H1 (cell line): ENCODE data around the gene ST6GALNAC3. TPM values are rescaled to one million over a fixed set of nuclear protein-coding genes. Genes with fewer than 3 reads are reported as not detected.

ENCODE experiments used
- CTCF ChIA-PET: fragments of 300-600 bp; sonication (Branson Sonifier 250); formaldehyde crosslinking; loops from one replicate; lab custom pipeline; 2021; ENCODE audit not compliant: partially characterized antibody; lab: Charles Lee
- POLR2A ChIA-PET: fragments of 300-600 bp; sonication (Branson Sonifier 250); formaldehyde crosslinking; loops from one replicate; lab custom pipeline; 2021; ENCODE audit warnings: inconsistent platforms; ENCODE audit not compliant: partially characterized antibody; lab: Charles Lee
- DNase-seq, 2 experiments: peaks; one replicate each; pipeline versions ENCODE4 v3.0.0 to v3.0.0-alpha.2; 2010 to 2022; ENCODE audit warnings: low spot score in 2 of 2, low read depth in 1 of 2, mixed read lengths in 1 of 2
- FAIRE-seq: peaks from 2 replicates; lab custom pipeline; 2011; peaks lifted over from hg19 to GRCh38; lab: Jason Lieb, UNC
- H2AFZ ChIP-seq: 2 replicates; pipeline ENCODE4 v1.8.1; 2012; ENCODE audit warnings: low read length, inconsistent platforms
- H2AK5ac ChIP-seq: 2 replicates; pipeline ENCODE4 v1.6.1; 2013; ENCODE audit warnings: low read depth, low read length
- H2BK120ac ChIP-seq: replicated peaks from 2 replicates; pipeline ENCODE3; 2013; ENCODE audit warnings: low read depth, low read length, inconsistent platforms
- H2BK12ac ChIP-seq: 2 replicates; pipeline ENCODE4 v1.6.1; 2013; ENCODE audit warnings: low read depth, low read length
- H2BK15ac ChIP-seq: 2 replicates; pipeline ENCODE4 v1.6.1; 2013; ENCODE audit warnings: low read length
- H2BK20ac ChIP-seq: 2 replicates; pipeline ENCODE4 v1.6.1; 2013; ENCODE audit warnings: low read length
- H2BK5ac ChIP-seq: 2 replicates; pipeline ENCODE4 v1.6.1; 2013; ENCODE audit warnings: low read depth, low read length
- H3K14ac ChIP-seq: 2 replicates; pipeline ENCODE4 v1.6.1; 2013; ENCODE audit warnings: inconsistent platforms; ENCODE audit not compliant: insufficient read length
- H3K18ac ChIP-seq: 2 replicates; pipeline ENCODE4 v1.6.1; 2013; ENCODE audit warnings: low read length; ENCODE audit errors: extremely low read depth
- H3K23ac ChIP-seq: 2 replicates; pipeline ENCODE4 v1.6.1; 2013; ENCODE audit warnings: inconsistent platforms; ENCODE audit not compliant: insufficient read length
- H3K23me2 ChIP-seq: 2 replicates; pipeline ENCODE4 v1.6.1; 2013; ENCODE audit warnings: low read depth, low read length
- H3K27ac ChIP-seq: 2 replicates; pipeline ENCODE4 v1.6.1; 2011; ENCODE audit warnings: low read depth, low read length, inconsistent platforms
- H3K27me3 ChIP-seq, 4 experiments: replicated peaks in 1 of 4; 1 replicate in 1 of 4; 2 replicates in 3 of 4; pipeline versions ENCODE4 v1.6.1 to v1.8.1; 2011 to 2013; ENCODE audit warnings: low read length in 3 of 4, mild to moderate bottlenecking in 3 of 4, inconsistent platforms in 2 of 4, mixed read lengths in 2 of 4, moderate library complexity in 1 of 4; ENCODE audit not compliant: control insufficient read depth in 3 of 4, insufficient read depth in 3 of 4; ENCODE audit errors: extremely low read depth in 1 of 4
- H3K36me3 ChIP-seq, 4 experiments: 2 replicates each; pipeline versions ENCODE4 v1.6.1 to v1.8.1; 2011 to 2013; ENCODE audit warnings: mild to moderate bottlenecking in 4 of 4, low read length in 3 of 4, moderate library complexity in 2 of 4, control low read depth in 1 of 4, inconsistent platforms in 1 of 4; ENCODE audit not compliant: insufficient read depth in 4 of 4, control insufficient read depth in 2 of 4
- H3K4ac ChIP-seq: replicated peaks from 2 replicates; pipeline ENCODE3; 2013; ENCODE audit warnings: low read length, low read depth, mixed read lengths, inconsistent platforms; ENCODE audit not compliant: insufficient read length
- H3K4me1 ChIP-seq, 4 experiments: replicated peaks in 1 of 4; 1 replicate in 1 of 4; 2 replicates in 3 of 4; pipeline versions ENCODE4 v1.6.1 to v1.8.1; 2011 to 2013; ENCODE audit warnings: low read length in 3 of 4, inconsistent platforms in 2 of 4, mixed read lengths in 1 of 4; ENCODE audit not compliant: insufficient read depth in 4 of 4, control insufficient read depth in 3 of 4
- H3K4me2 ChIP-seq, 2 experiments: 2 replicates each; pipeline versions ENCODE4 v1.6.1 to v1.8.1; 2011 to 2013; ENCODE audit warnings: low read depth in 2 of 2, low read length in 2 of 2, control low read depth in 1 of 2, inconsistent platforms in 1 of 2, mild to moderate bottlenecking in 1 of 2; ENCODE audit not compliant: insufficient read depth in 1 of 2
- H3K4me3 ChIP-seq, 4 experiments: fragments of 200-600, 300-600 bp in 1 of 4; sonication (generic), shearing (Covaris generic), sonication (Bioruptor Twin) in 1 of 4; 2 replicates each; pipeline versions ENCODE4 v1.5.1 to v1.8.1; 2011 to 2016; ENCODE audit warnings: low read length in 4 of 4, low read depth in 3 of 4, control low read depth in 2 of 4, inconsistent platforms in 2 of 4, mild to moderate bottlenecking in 2 of 4, mixed read lengths in 1 of 4, moderate library complexity in 1 of 4; ENCODE audit not compliant: insufficient read depth in 2 of 4; ENCODE audit errors: extremely low read depth in 1 of 4
- H3K56ac ChIP-seq: replicated peaks from 2 replicates; pipeline ENCODE3; 2013; ENCODE audit warnings: low read depth, mild to moderate bottlenecking, mixed read lengths, low read length, inconsistent platforms; ENCODE audit not compliant: insufficient read length
- H3K79me1 ChIP-seq: 2 replicates; pipeline ENCODE4 v1.6.1; 2013; ENCODE audit warnings: low read depth, low read length, control low read depth
- H3K79me2 ChIP-seq, 2 experiments: 2 replicates each; pipeline versions ENCODE4 v1.6.1 to v1.8.1; 2012 to 2013; ENCODE audit warnings: low read length in 2 of 2, mild to moderate bottlenecking in 2 of 2, inconsistent platforms in 1 of 2; ENCODE audit not compliant: insufficient read depth in 2 of 2, control insufficient read depth in 1 of 2
- H3K9ac ChIP-seq, 4 experiments: replicated peaks in 1 of 4; 1 replicate in 1 of 4; 2 replicates in 3 of 4; pipeline versions ENCODE4 v1.6.1 to v1.8.1; 2011 to 2013; ENCODE audit warnings: low read depth in 3 of 4, low read length in 3 of 4, control low read depth in 2 of 4, mild to moderate bottlenecking in 2 of 4, moderate library complexity in 2 of 4, inconsistent platforms in 1 of 4; ENCODE audit errors: extremely low read depth in 1 of 4
- H3K9me3 ChIP-seq, 2 experiments: 2 replicates each; pipeline versions ENCODE4 v1.6.1 to v1.8.1; 2012 to 2013; ENCODE audit warnings: mild to moderate bottlenecking in 2 of 2, moderate library complexity in 2 of 2, control low read depth in 1 of 2, inconsistent platforms in 1 of 2, low read depth in 1 of 2, low read length in 1 of 2, mixed read lengths in 1 of 2; ENCODE audit not compliant: insufficient read depth in 2 of 2
- H4K20me1 ChIP-seq, 2 experiments: replicated peaks in 1 of 2; 2 replicates each; pipeline versions ENCODE3 to v1.8.1; 2011 to 2013; ENCODE audit warnings: inconsistent platforms in 2 of 2, low read length in 2 of 2, mild to moderate bottlenecking in 1 of 2; ENCODE audit not compliant: insufficient read depth in 2 of 2, control insufficient read depth in 1 of 2
- H4K5ac ChIP-seq: 2 replicates; pipeline ENCODE4 v1.6.1; 2013; ENCODE audit warnings: low read length, low read depth, mixed read lengths, inconsistent platforms; ENCODE audit not compliant: insufficient read length
- H4K8ac ChIP-seq: 2 replicates; pipeline ENCODE4 v1.8.0; 2013; ENCODE audit warnings: mild to moderate bottlenecking, moderate library complexity, low read length, inconsistent platforms; ENCODE audit not compliant: insufficient read depth; ENCODE audit errors: extremely low read depth
- H4K91ac ChIP-seq: replicated peaks from 2 replicates; pipeline ENCODE3; 2013; ENCODE audit warnings: low read length, mixed read lengths, inconsistent platforms; ENCODE audit not compliant: insufficient read length
- CREB1 ChIP-seq: IDR thresholded peaks from 2 replicates; pipeline ENCODE4 v1.6.1; 2012; ENCODE audit warnings: inconsistent platforms
- CTBP2 ChIP-seq: IDR thresholded peaks from 2 replicates; pipeline ENCODE4 v1.7.0; 2011; ENCODE audit warnings: borderline replicate concordance, mild to moderate bottlenecking, moderate library complexity, mixed read lengths, low read length; ENCODE audit not compliant: insufficient read depth, insufficient read length
- E2F6 ChIP-seq: IDR thresholded peaks from 2 replicates; pipeline ENCODE4 v1.6.1; 2012; ENCODE audit warnings: inconsistent platforms
- EGR1 ChIP-seq: IDR thresholded peaks from 2 replicates; pipeline ENCODE4 v1.6.1; 2011; ENCODE audit warnings: low read depth, low read length, borderline replicate concordance
- FOSL1 ChIP-seq: IDR thresholded peaks from 2 replicates; pipeline ENCODE4 v1.6.1; 2011; ENCODE audit warnings: mild to moderate bottlenecking, low read depth, low read length, moderate library complexity; ENCODE audit not compliant: insufficient read depth
- HDAC2 ChIP-seq, 2 experiments: fragments of 300-600 bp in 1 of 2; sonication (generic) in 1 of 2; IDR thresholded peaks; 2 replicates each; pipeline ENCODE4 v1.6.1; 2011 to 2012; ENCODE audit warnings: low read depth in 2 of 2, low read length in 2 of 2, mild to moderate bottlenecking in 2 of 2, moderate library complexity in 2 of 2, borderline replicate concordance in 1 of 2, inconsistent platforms in 1 of 2
- KDM5A ChIP-seq: fragments of 200-600 bp; IDR thresholded peaks from 2 replicates; pipeline ENCODE4 v1.7.1; 2012; ENCODE audit warnings: mild to moderate bottlenecking, low read length, inconsistent platforms, mixed read lengths
- RXRA ChIP-seq: IDR thresholded peaks from 2 replicates; pipeline ENCODE4 v1.6.1; 2011; ENCODE audit warnings: low read depth, mild to moderate bottlenecking, low read length, moderate library complexity; ENCODE audit not compliant: insufficient read depth
- SP4 ChIP-seq: IDR thresholded peaks from 2 replicates; pipeline ENCODE4 v1.6.1; 2012; ENCODE audit warnings: low read length, inconsistent platforms
- WGBS, 2 experiments: shearing (Covaris generic) in 1 of 2; methylation state at CpG; one replicate each; pipeline versions ENCODE4 v1.1.6 to v1.1.7; 2013 to 2015; ENCODE audit warnings: low lambda C conversion rate in 2 of 2, mixed read lengths in 2 of 2, inconsistent platforms in 1 of 2, low coverage in 1 of 2, missing lambda C conversion rate in 1 of 2; ENCODE audit not compliant: insufficient replicate concordance in 2 of 2, insufficient coverage in 1 of 2, insufficient read length in 1 of 2; ENCODE audit errors: extremely low coverage in 1 of 2, missing lambda C conversion rate in 1 of 2; 5-methylcytosine and 5-hydroxymethylcytosine counted together
- polyA plus RNA-seq, 7 experiments: library from polyadenylated mRNA; depleted of rRNA in 3 of 7; stranded (reverse) in 5 of 7; unstranded in 2 of 7; fragments of >200 nt in 5 of 7; fragments of 200-250 nt in 2 of 7; gene quantifications; 1 replicate in 5 of 7; 2 replicates in 1 of 7; 4 replicates in 1 of 7; pipeline versions ENCODE4 v1.2.1 to v1.2.3, GENCODE V29; 2011 to 2013; ENCODE audit warnings: missing spikeins in 2 of 7, mixed read lengths in 2 of 7
- total RNA-seq: library from RNA; stranded (reverse); fragmentation: NEBNext Ultra II Directional; extraction: Animal tissue kit (Norgen Biotek cat#: 25700); gene quantifications from 2 replicates; pipeline ENCODE4 v1.2.1, GENCODE V29; 2021
- TF ChIP-seq, protein P1 (sequence below): IDR thresholded peaks from 2 replicates; pipeline ENCODE4 v1.6.1; 2012; ENCODE audit warnings: low read length, inconsistent platforms

Gene ST6GALNAC3
- total and polyA plus RNA-seq, 2 of the 8 experiments (the other 6 are each of a cell fraction or from before 2014, with no cell fraction given) = 4.9 to 19.0 TPM

DNA sequence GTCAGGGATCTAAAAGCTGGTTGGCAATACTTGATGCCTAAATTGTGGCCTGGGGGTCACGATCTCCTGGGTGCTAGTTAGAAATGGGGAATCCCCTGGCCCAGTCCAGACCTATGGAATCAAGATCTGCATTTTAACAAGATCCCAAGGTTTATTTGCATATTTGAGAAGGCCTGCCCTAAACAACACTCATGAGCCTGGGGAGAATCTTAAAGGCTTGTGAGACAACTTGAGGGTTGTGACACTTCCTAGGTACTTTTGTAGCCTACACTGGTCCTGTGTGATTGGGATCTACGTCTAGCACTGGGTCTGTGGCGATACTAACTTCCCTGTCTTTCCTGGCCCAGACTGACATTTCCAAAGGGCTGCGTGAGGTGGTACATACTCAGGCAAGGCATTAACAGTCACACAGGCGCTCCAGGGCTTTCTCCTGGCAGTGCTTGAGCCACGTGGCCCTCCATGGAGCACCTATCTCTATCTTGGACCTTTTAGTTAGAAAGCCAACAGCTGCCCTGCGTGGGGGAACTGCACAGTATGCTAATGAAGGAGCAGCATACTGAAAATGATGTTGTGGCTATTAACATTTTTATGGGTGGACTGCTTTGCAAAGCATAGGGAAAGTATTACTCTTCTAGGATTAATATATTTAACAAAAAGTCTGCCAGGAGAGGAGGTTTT, 263.1 kb downstream of the ST6GALNAC3 start:
- Histone ChIP-seq H3K56ac (no peak overlapping the region), H2AK5ac (no peak overlapping the region), H2BK15ac (no peak overlapping the region), H3K9me3 (no peaks in the 10 kb centered on the region), H3K27me3 (no peaks in the 10 kb centered on the region), H3K79me1 (no peaks in the 10 kb centered on the region), H3K23me2 (no peaks in the 10 kb centered on the region), H2BK5ac (no peak overlapping the region), H3K27ac (no peak overlapping the region), H3K9ac (no peak overlapping the region), H3K4me2 (no peak overlapping the region), H4K91ac (no peak overlapping the region), H3K14ac (no peak overlapping the region), H2BK120ac (no peak overlapping the region), H3K4me1 (peaks cover 0 to 9% (median 1%) of the 10 kb centered on the region in 4 experiments; a peak in 4 of 7 replicates), H4K20me1 (no peaks in the 10 kb centered on the region), H3K4me3 (no peak overlapping the region), H3K36me3 (no peaks in the 10 kb centered on the region), H3K79me2 (no peaks in the 10 kb centered on the region), H3K23ac (no peak overlapping the region), H3K18ac (no peak overlapping the region), H3K4ac (no peak overlapping the region), H4K5ac (no peak overlapping the region), H2BK12ac (no peak overlapping the region), H4K8ac (peak overlapping the region; percentile 71), H2BK20ac (no peak overlapping the region), H2AFZ (no peak overlapping the region)
- 95% methylated on average over 7 of the region's 7 CpGs; no CpG with 5 or more reads in 1 of the 2 experiments for WGBS, 2 experiments
- POLR2A ChIA-PET = no interaction called here
- FAIRE-seq = no peak
- CTCF ChIA-PET = interaction anchor here (0.8 to 2.8 kb wide), 2 partner anchors 20 to 183 kb away, joined by 3 to 9 read pairs; no protein-coding TSS in a partner anchor
- DNase-seq = no peak
- no peak for TF ChIP-seq RXRA
- TF ChIP-seq EGR1 = no peak
- TF ChIP-seq, protein P1, sequence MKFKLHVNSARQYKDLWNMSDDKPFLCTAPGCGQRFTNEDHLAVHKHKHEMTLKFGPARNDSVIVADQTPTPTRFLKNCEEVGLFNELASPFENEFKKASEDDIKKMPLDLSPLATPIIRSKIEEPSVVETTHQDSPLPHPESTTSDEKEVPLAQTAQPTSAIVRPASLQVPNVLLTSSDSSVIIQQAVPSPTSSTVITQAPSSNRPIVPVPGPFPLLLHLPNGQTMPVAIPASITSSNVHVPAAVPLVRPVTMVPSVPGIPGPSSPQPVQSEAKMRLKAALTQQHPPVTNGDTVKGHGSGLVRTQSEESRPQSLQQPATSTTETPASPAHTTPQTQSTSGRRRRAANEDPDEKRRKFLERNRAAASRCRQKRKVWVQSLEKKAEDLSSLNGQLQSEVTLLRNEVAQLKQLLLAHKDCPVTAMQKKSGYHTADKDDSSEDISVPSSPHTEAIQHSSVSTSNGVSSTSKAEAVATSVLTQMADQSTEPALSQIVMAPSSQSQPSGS = no peak
- no peak for TF ChIP-seq SP4
- no peak for TF ChIP-seq CTBP2
- TF ChIP-seq HDAC2 (IDR thresholded peaks at IDR 0.05; ENCODE audit: borderline replicate concordance in 1 of 2, low read depth in 2 of 2, low read length in 2 of 2) = no peak
- TF ChIP-seq KDM5A = no peak
- no peak for TF ChIP-seq FOSL1
- TF ChIP-seq E2F6 = no peak
- no peak for TF ChIP-seq CREB1
